Measurements from ENCODE around the gene YARS2. TPM values are rescaled to one million over a fixed set of nuclear protein-coding genes. Genes with fewer than 3 reads are reported as not detected.

The YARS2 gene
- 10.0 TPM for total RNA-seq (ENCODE audit: unreplicated experiment)
- long read RNA-seq, transcript YARS2-201 (5 exons, 2,122 nt) = major isoform, 15 of 17 reads
- long read RNA-seq, partial matches to known transcripts = 1 of 17 reads
- long read RNA-seq, other reads (novel, unspliced or antisense) = 1 of 17 reads

DNA sequence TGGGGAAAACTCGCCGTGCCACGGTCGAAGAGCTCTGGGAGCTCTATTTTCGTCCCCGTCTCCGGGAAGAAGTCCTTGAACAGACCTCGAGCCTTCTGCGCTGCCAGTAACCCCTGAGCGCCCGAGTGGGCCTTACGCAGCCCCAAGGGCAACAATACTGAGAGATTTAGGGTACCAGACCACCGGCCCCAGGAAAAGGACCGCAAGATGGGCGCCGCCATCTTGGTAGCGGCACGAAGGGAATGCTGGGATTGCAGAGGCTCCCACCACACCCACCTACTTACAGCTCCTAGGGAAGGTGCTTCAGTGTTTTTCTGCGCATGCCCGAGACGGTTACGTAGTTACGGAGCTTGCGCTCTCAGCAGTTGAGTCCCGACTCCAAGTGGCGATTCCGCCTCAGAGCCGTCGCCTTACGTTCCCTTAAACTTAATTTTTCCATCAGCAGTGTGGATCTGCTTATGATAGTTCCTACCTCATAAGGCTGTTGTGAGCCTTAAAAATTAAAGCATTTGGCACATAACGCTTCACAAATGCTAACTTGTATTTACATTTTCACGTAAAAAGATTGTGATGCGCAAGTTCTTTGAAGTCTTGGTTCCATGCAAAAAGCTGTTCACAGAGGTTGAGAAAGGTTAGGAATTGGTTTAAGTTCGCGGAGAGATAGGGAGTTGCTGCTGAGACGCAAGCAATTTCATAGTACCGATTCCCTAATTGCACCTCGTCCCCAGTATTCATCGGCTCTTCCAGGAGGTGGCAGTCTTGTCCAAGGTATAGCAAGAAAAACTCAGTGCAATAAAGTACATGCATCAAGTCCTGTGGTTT lies at the start of gene YARS2:
TSS of gene YARS2 (minus strand) at position 244 of the 822 bp plus-strand sequence. CDS start at position 221, 23 bp downstream.
- peaks cover 4% of the 10 kb centered on the region for H3K27me3 Mint-ChIP-seq (ENCODE audit: unreplicated experiment)
- peaks cover 4% of the 10 kb centered on the region for H3K9me3 Mint-ChIP-seq (ENCODE audit: unreplicated experiment)
- H3K27ac Mint-ChIP-seq (ENCODE audit: unreplicated experiment) = peak within 1 kb of the TSS; percentile 79
- DNase-seq = peak; percentile 91
- peak within 1 kb of the TSS; percentile 91 for H3K4me3 Mint-ChIP-seq (ENCODE audit: unreplicated experiment)
- no peaks in the 10 kb centered on the region for H3K36me3 Mint-ChIP-seq (ENCODE audit: unreplicated experiment)
- peaks cover 10% of the 10 kb centered on the region for H3K4me1 Mint-ChIP-seq (ENCODE audit: low read depth, unreplicated experiment)
- TF ChIP-seq, protein P1, sequence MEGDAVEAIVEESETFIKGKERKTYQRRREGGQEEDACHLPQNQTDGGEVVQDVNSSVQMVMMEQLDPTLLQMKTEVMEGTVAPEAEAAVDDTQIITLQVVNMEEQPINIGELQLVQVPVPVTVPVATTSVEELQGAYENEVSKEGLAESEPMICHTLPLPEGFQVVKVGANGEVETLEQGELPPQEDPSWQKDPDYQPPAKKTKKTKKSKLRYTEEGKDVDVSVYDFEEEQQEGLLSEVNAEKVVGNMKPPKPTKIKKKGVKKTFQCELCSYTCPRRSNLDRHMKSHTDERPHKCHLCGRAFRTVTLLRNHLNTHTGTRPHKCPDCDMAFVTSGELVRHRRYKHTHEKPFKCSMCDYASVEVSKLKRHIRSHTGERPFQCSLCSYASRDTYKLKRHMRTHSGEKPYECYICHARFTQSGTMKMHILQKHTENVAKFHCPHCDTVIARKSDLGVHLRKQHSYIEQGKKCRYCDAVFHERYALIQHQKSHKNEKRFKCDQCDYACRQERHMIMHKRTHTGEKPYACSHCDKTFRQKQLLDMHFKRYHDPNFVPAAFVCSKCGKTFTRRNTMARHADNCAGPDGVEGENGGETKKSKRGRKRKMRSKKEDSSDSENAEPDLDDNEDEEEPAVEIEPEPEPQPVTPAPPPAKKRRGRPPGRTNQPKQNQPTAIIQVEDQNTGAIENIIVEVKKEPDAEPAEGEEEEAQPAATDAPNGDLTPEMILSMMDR (IDR thresholded peaks at IDR 0.05; ENCODE audit: partially characterized antibody, unreplicated experiment) = peak; percentile 56

DNA sequence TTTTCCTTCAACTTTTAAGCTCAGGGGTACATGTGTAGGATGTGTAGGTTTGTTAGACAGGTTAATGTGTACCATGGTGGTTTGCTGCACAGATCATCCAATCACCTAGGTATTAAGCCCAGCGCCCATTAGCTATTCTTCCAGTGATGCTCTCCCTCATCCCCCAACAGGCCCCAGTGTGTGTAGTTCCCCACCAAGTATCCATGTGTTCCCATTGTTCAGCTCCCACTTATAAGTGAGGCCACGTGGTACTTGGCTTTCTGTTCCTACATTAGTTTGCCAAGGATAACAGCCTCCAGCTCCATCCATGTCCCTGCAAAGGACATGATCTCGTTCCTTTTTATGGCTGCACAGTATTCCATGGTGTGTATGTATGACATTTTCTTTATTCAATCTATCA lies 48.6 kb upstream of the YARS2 start:
- no peak overlapping the region for H3K27ac Mint-ChIP-seq (ENCODE audit: unreplicated experiment)
- DNase-seq = no peak
- H3K4me3 Mint-ChIP-seq (ENCODE audit: unreplicated experiment) = no peak overlapping the region
- no peaks in the 10 kb centered on the region for H3K27me3 Mint-ChIP-seq (ENCODE audit: unreplicated experiment)
- H3K4me1 Mint-ChIP-seq (ENCODE audit: low read depth, unreplicated experiment) = no peaks in the 10 kb centered on the region
- no peaks in the 10 kb centered on the region for H3K9me3 Mint-ChIP-seq (ENCODE audit: unreplicated experiment)
- TF ChIP-seq, protein P1 (IDR thresholded peaks at IDR 0.05; ENCODE audit: partially characterized antibody, unreplicated experiment) = no peak
- H3K36me3 Mint-ChIP-seq (ENCODE audit: unreplicated experiment) = peaks cover 19% of the 10 kb centered on the region

DNA sequence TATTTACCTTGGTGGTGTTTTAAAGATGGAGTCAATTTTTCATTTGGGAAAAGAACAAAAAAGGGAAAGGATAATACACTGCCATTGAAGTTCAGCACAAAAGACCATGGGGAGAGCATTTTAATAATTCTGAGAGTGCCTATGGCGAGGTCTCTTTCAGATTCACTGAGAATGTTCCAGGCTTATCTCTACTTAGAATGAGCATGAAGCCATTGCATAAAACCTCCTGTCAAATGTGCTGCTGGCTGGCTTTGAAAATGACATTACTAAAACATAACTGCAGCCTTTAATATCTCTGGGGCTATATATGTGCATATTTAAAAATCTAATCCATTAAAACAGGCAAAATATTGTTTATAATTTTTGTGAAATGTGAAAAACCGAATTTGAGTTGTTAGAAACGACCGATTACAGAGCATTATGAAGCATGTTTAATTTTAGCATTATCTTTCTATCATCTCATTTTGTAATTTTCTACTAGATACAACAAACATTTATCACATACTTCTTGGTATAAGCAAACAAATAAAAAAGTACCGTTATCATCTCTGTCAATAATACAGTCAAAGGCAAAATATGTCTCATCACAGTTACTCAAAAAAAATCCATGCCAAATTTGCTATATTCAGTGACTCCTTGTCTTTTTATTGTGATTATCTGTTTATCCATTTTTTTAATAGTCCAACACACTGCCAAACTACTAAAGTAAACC lies 45.7 kb upstream of the YARS2 start:
- no peaks in the 10 kb centered on the region for H3K4me1 Mint-ChIP-seq (ENCODE audit: low read depth, unreplicated experiment)
- no peaks in the 10 kb centered on the region for H3K9me3 Mint-ChIP-seq (ENCODE audit: unreplicated experiment)
- no peaks in the 10 kb centered on the region for H3K27me3 Mint-ChIP-seq (ENCODE audit: unreplicated experiment)
- H3K36me3 Mint-ChIP-seq (ENCODE audit: unreplicated experiment) = no peaks in the 10 kb centered on the region
- TF ChIP-seq, protein P1 (IDR thresholded peaks at IDR 0.05; ENCODE audit: partially characterized antibody, unreplicated experiment) = no peak
- no peak for DNase-seq
- no peak overlapping the region for H3K27ac Mint-ChIP-seq (ENCODE audit: unreplicated experiment)
- H3K4me3 Mint-ChIP-seq (ENCODE audit: unreplicated experiment) = no peak overlapping the region

DNA sequence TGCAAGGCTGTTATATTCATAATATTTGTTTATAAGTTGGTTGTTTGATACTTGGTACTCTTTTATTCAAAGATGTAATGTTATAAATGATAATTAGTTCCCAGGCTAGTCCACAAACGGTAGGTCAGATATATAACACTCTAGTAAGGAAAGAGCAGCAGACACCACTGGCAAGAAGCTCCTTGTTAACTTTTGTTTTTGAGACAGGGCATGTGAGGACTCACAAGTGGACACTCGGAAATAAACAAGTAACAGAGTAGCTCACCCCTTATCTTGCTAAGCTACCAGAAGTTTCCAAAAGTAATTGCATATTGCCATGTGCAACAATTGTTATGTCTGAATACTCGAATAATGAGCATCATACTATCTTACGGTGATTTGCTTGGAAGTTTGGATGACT lies 38.6 kb upstream of the YARS2 start:
- no peak overlapping the region for H3K27ac Mint-ChIP-seq (ENCODE audit: unreplicated experiment)
- TF ChIP-seq, protein P1 (IDR thresholded peaks at IDR 0.05; ENCODE audit: partially characterized antibody, unreplicated experiment) = no peak
- H3K9me3 Mint-ChIP-seq (ENCODE audit: unreplicated experiment) = no peaks in the 10 kb centered on the region
- no peaks in the 10 kb centered on the region for H3K4me1 Mint-ChIP-seq (ENCODE audit: low read depth, unreplicated experiment)
- H3K27me3 Mint-ChIP-seq (ENCODE audit: unreplicated experiment) = no peaks in the 10 kb centered on the region
- no peak overlapping the region for H3K4me3 Mint-ChIP-seq (ENCODE audit: unreplicated experiment)
- no peak for DNase-seq
- H3K36me3 Mint-ChIP-seq (ENCODE audit: unreplicated experiment) = no peaks in the 10 kb centered on the region

Data from glutamatergic neuron (in vitro differentiated cells).